Kidney epithelial cell (primary cell): Measurements from ENCODE around the gene NTHL1. TPM values are rescaled to one million over a fixed set of nuclear protein-coding genes. Genes with fewer than 3 reads are reported as not detected.
"Not testable (repeated sequence)": the region's sequence is repeated elsewhere in the genome, so short reads cannot be mapped to it uniquely, and the experiment has no call there.

Experiments used
- DNase-seq: peaks from one replicate; pipeline ENCODE4 v3.0.0-alpha.2; 2010; ENCODE audit warnings: low read depth
- H3K27me3 ChIP-seq: 2 replicates; pipeline ENCODE4 v1.6.0; 2011; ENCODE audit warnings: low read length; ENCODE audit not compliant: control insufficient read depth, insufficient read depth
- H3K36me3 ChIP-seq: 2 replicates; pipeline ENCODE4 v1.5.1; 2011; ENCODE audit warnings: low read length; ENCODE audit not compliant: control insufficient read depth, insufficient read depth
- H3K4me3 ChIP-seq: 2 replicates; pipeline ENCODE4 v1.5.1; 2011; ENCODE audit warnings: low read depth, mild to moderate bottlenecking, control low read depth, low read length
- CTCF ChIP-seq: IDR thresholded peaks from 2 replicates; pipeline ENCODE4 v1.5.1; 2011; ENCODE audit warnings: mild to moderate bottlenecking, moderate library complexity, low read length, control low read depth, inconsistent platforms; ENCODE audit not compliant: insufficient read depth, poor library complexity, severe bottlenecking
- total RNA-seq: library from RNA; depleted of rRNA; stranded (reverse); fragments of >200 nt; gene quantifications from 2 replicates; pipeline ENCODE4 v1.2.3, GENCODE V29; 2015

The NTHL1 gene
- total RNA-seq, 1 donor from 2014 or later: 44.1 TPM

GRCh38 chr16:2015947-2016208, 31.8 kb downstream of the NTHL1 start:
- TF ChIP-seq CTCF: no peak
- no peak for DNase-seq
- H3K4me3 ChIP-seq: no peak overlapping the region
- no peaks in the 10 kb centered on the region for H3K36me3 ChIP-seq
- peaks cover 21% of the 10 kb centered on the region for H3K27me3 ChIP-seq

DNA sequence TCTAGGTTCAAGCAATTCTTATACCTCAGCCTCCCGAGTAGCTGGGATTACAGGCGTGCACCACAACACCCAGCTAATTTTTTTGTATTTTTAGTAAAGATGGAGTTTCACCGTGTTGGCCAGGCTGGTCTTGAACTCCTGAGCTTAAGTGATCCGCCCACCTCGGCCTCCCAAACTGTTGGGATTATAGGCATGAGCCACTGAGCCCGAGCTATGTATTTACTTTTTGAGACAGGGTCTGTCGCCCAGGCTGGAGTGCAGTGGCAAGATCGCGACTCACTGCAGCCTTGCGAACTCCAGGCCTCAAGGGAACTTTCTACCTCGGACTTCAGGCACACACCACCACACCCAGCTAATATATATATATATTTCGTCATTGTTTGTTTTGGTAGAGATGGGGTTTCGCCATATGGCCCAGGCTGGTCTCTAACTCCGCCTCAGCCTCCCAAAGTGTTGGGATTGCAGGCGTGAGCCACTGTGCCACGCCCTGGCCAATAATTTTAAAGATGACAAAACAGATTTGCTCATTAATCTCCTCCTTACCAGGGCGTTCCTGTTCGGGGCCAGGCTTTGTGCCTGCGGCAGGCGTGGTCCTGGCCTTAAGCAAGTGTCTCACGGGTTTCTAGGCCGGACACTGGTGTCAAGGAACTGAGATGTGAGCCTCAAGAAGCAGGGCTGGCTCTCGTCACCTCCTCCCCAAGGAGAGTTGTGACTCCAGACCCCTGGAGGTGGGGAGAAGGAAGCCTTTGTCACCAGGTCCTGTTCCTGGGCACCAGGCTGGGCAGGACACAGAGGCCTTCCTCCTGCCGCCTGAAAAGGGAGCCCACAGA, 32.3 kb downstream of the NTHL1 start:
- DNase-seq: no peak
- Histone ChIP-seq H3K27me3 (peaks cover 16% of the 10 kb centered on the region), H3K36me3 (no peaks in the 10 kb centered on the region), H3K4me3 (no peak overlapping the region)
- no peak for TF ChIP-seq CTCF

DNA sequence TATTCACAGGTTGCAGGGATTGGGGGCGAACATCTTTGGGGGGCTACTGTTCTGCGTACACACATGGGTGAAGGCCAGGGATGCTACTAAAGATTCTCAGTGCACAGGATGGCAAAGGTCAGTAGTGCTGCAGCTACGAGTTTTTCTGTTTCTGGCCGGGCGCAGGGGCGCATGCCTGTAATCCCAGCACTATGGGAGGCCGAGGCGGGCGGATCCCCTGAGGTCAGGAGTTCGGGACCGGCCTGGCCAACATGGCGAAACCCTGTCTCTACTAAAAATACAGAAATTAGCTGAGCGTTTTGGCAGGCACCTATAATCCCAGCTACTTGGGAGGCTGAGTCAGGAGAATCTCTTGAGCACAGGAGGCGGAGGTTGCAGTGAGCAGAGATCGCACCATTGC, 34.1 kb downstream of the NTHL1 start:
- Histone ChIP-seq H3K4me3 (no peak overlapping the region), H3K36me3 (no peaks in the 10 kb centered on the region), H3K27me3 (no peaks in the 10 kb centered on the region)
- no peak for DNase-seq
- TF ChIP-seq CTCF: no peak

- H3K4me3 ChIP-seq, H3K27me3 ChIP-seq, H3K36me3 ChIP-seq, DNase-seq: not testable (repeated sequence)
Measured at GRCh38 chr16:2011726-2012125, 35.9 kb downstream of the NTHL1 start.

GRCh38 chr16:2009791-2010510, 37.7 kb downstream of the NTHL1 start, which contains the start of gene ZNF598:
Gene ZNF598 (minus strand): TSS chr16:2009821.
- peaks cover 1% of the 10 kb centered on the region for H3K36me3 ChIP-seq
- no peak for TF ChIP-seq CTCF
- no peak for DNase-seq
- peak within 1 kb of the TSS; percentile 74 for H3K4me3 ChIP-seq
- no peaks in the 10 kb centered on the region for H3K27me3 ChIP-seq

GRCh38 chr16:2009164-2009711, 38.4 kb downstream of the NTHL1 start:
- Histone ChIP-seq H3K36me3 (peaks cover 1% of the 10 kb centered on the region), H3K27me3 (no peaks in the 10 kb centered on the region), H3K4me3 (peak overlapping the region; percentile 74)
- TF ChIP-seq CTCF: no peak
- no peak for DNase-seq
